HK-2 (cell line): ENCODE results near the gene TMTC2.

Source experiments
- DNase-seq: peaks from one replicate; pipeline ENCODE4 v3.0.0-alpha.2; 2018; ENCODE audit not compliant: unreplicated experiment

Gene TMTC2

DNA sequence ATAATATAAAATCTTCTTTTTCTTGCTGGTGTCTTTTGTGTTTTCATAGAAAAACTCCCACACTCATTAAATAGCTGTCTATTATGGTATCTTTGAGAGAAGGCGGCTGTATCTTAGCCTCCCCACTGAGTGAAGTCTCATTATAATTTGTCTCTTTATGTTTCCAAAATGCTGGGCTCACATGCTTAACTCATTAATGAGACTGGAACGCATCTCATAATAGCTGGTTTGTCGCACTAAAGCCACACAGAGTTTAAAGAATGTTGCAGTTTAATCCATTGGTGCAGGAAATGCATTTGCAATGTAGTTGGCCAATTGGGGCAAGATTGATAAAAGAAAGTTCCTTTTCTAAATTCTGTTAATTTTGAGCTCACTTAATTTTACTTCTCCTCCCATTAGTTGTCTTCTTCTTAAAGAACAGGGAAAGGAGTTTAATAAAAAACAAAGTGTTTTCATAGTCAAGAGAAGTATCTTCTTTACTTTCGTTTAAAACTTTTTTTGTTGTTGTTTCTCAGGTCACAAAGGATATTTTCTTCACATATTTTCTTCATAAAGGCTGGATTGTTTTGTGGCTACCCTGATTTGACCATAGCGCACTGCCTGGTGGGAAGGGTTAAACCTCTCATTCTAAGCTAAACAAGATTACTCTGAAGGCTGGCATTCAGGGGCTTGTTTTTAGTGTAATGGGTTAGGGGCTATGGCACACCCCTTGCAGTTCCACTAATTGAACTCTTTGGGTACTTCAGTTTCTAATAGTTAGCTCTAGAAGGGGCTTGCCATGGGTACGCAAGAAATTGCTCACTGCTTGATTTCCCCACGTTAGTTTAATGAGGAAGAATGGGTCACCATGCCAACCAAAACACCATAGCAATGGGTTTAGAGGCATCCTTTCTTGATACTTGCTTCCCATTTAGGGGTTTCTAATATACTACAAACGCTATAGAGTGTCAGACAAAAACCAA is 197.0 kb downstream of the TMTC2 start:
- no peak for DNase-seq

DNA sequence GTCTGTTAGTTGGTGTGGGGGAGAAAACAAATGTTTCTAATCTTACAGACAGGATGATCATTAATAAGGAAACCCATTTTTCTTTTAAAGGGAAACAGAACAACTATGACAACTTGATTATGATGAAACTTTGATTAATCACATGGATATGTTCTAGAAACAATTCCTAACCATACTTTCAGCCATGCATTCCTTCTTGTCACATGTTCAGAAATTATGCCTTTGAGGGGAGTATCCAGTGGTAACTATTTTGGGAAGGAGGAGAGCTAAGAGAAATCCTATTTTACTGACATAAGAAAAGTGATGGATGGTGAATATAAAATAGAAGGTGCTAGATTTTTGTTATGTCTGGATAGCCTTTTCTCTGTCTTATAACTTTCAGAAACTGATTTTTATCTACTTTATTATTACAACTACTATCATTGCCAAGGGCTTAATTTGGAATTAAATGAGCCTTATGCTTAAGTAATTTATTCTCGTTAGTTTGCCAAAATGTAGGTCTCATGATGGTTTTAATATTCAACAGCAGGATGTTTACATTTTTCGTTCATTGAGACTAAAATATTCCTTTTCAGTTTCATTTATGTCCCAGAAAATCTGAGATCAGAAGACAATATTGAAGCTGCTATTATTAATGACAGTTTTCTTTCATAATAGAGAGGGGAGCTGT is 200.1 kb downstream of the TMTC2 start:
- DNase-seq: no peak

DNA sequence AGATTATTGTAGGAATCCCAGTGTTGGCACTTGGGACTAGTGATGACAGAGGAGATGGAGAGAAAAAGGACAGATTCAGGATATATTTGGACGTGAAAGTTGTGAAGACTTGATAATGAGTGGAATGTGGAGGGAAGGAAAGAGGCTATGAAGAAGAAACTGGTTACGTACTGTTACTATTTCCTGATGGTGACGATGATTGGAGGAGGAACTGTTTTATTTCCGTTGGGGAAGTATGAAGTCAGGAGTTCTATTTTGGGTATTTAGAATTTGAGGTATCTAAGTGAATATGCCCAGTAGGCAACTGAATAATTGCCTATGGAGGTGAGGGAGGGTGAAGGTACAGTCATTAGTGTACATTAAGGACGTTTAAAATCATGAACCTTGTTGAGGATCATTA is 207.2 kb downstream of the TMTC2 start:
- DNase-seq: no peak

DNA sequence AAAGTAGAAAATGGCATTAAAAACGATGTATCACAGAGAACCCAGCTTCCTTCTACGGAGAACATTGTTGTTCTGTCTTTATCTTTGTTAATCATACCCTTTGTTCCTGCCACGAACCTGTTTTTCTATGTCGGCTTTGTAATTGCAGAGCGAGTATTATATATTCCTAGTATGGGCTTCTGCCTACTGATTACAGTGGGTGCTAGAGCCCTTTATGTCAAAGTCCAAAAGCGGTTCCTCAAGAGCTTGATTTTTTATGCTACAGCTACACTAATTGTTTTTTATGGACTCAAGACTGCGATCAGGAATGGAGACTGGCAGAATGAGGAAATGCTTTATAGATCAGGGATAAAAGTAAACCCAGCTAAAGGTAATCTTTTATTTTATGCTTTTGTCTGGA is 209.6 kb downstream of the TMTC2 start:
- no peak for DNase-seq

DNA sequence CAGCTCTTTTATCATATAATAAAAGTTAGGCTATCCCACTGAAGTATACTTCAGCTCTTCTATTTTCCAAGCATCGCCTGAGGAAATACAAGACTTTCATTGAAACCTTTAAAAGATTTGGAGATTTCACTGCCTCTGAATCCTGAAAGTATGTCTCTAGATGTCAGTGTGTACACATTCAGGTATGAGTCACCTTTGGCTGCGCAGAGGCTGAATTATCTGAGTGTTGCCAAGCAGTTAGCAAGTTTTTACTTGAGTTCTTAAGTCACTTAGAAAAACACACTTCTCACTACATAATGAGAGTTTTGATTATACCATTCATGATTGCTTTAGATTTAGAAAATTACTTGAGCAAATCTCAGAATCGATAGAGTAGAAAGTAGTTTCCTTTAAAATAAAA is 210.3 kb downstream of the TMTC2 start:
- DNase-seq: no peak

DNA sequence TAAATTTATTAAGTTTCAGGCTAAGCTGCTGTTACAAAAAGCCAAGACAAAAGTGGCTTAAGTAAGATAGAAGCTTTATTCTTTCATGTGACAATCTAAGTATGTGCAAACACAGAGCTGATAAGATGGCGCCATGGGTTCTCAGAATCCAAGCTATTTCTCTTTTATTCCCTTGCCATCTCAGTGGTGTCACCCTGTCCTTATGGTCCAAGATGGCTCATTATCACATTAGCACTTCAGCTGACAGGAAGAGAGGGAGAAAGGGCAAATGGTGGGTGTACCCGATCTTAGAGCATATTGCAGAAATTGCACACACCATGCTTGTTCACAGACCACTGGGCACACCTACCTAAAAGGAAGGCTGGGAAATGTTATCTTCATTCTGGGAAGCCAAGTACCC is 211.7 kb downstream of the TMTC2 start:
- no peak for DNase-seq

DNA sequence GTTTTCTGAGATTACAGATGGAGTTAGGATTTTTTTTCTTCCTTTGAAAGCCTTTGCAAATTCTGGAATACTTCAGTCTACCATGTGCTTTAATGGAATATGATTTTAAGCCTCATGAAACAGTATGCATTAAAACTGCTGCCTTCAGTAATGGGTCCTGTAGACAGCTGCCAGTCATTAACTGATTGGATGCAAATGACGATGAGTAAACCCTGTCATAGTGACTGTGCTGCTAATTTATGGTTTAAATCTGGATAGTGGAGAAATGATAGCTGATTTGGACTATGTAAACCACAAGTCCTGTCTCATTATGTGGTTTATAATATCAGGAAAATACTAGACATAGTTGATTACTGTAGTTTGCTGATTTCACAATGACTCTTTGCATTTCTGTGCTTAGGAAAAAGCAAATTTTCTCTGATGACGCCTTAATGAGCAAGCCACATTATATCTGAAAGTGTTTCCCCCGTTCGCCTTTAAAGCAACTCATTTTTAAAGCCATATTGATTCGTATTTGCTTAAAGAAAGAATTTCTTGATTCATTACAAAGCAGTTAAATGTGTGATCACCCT is 217.6 kb downstream of the TMTC2 start:
- DNase-seq: no peak

DNA sequence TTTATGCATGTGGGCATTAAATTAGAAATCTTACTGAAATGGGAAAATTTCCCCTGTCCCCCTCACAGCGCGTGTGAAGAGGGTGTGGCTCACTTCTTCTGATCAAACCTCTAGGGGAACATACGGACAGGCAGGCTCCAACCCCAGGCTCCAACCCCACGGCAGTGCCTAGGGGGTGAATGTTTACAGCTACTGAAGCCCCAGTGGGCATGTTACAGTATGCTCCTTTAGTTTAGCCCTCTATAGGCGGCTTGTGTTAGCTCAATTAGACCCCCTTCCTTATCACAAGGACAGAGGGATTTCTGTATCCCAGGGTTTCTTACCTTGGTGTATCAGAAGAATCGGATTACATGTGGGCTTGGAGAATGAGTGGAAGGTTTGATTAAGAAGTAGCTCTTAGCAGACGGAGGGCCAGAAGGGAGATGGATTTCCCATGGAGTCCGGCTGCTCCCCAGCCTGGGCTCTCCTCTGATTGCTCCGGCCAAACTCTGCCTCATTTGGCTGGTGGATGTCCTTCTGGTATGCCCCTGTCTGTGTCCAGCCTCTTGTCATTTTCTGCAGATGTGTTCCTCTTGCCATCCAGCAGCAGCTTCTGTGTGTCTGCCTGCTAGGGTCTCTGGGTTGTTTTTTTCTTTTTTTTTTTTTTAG is 223.7 kb downstream of the TMTC2 start:
- DNase-seq: no peak

DNA sequence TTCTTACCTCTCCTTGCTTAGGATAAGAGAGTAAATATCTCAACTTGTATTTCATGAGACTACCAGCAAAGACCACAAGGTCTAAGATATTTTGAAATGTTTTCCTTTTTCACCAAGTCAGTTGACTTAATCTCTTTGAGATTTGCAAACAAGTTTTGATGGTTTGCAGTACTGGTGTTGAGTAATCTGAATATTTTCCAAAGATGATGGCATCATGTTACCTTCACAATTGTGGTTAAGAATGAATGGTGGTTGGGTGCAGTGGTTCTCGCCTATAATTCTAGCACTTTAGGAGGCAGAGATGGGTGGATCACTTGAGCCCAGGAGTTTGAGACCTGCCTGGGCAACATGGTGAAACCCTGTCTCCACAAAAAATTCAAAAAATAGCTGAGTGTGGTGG is 225.7 kb downstream of the TMTC2 start:
- no peak for DNase-seq

DNA sequence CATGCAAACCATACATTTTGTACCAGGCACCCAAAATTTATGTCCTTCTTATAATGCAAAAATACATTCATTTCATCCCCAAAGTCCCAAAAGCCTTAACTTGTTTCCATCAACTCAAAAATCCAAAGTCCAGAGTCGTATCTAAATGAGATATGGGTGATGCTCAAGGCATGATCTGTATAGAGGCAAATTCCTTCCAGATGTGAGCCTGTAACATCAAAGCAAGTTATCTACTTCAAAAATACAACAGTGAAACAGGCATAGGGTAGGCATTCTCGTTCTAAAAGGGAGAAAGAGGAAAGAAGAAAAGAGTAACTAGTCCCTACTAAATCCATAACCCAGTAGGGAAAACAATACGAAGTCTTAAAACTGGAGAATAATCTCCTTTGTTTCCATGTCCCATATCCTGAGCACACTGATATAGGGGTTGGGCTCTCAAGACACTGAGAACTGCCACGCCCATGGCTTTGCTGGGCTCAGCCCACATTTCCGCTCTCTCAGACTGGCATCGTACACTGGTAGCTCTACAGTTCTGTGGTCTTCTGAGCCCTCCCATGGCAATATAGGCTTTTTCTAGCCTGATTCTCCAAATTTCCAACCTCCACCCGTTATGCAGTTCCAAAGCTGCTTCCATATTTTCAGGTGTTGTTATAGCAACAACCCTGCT is 232.8 kb downstream of the TMTC2 start:
- no peak for DNase-seq

DNA sequence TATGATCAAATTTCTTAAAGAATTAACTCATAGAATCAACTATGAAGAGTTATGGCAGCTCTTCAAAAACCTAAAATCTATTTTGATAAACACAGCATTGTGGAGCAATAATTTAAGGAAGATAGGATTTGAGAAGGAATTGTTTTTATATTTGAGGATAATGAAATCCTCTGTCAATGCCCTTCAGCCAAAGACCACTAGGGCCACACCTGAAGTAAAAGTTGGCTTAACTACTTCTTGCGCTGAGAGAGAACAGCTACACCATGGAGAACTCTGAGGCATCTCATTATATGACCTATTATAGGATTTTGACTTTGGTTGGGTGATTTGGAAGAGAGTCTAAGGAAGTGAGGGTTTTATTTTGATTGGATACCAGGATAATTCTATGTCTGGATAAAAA is 237.2 kb downstream of the TMTC2 start:
- DNase-seq: no peak

DNA sequence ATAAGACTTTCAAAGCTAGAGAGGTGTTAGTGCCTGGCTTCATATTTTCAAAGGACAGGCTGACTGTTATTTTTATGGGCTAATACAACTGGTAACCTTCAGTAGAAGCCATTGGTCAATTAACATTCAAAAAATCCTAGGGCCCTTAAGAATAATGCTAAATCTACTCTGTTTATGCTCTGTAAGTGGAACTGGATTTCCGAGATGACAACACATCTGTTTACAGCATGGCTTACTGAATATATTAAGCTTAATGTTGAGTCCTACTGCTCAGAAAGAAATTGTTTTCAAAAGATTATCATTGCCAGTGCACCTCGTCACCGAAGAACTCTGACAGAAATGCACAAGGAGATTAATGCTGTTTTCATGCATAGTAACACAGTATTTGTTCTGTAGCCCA is 239.9 kb downstream of the TMTC2 start:
- no peak for DNase-seq

DNA sequence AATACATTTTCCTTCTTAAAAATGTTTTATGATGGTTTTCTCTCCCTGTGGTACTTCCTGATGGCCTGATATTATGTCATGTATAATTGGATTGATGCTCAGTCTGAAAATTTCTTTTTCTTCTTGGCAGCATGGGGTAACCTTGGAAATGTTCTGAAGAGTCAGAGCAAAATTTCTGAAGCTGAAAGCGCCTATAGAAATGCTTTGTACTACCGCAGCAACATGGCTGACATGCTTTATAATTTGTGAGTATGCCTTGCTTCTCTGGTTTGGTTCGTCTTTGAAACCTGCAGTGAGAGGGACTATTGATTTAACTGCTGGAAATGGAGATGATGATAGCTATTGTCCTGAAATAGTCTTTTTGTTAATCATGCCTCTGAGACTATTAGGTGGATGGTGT is 243.6 kb downstream of the TMTC2 start:
- DNase-seq: no peak

DNA sequence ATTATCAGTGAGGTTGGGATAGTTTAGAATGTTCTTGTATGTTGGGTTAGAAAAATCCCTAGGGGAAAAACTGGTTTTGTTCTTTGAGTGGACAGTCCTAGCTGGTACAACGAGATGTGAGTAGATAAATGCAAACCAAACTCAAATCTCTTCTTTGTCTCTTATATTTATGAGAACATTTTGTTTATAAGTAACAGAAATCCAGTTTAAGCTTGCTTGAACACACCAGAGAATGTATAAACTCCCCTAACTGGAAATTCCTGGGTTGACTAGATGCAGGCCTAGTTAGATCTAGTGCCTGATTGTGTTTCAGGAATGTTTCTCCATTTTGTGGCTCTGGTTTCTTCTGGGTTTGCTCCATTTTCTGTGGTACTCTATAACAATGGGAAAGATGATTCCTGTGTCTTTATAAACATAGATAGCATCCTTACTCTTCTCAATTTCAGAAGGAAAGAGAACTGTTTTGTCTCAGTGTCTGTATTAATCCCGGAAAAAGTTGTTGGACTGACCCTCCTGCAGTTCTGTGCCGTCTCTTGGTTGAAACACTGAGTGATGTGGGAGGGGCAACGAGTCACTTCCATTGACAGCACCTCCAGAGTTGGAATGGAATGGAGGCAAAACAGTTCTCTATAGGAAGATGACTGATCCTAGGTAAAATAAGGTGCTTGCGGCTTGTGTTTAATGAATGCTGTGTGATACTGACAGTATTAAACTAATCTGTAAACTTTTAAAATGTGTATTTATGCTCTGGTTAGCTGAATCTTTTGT is 244.8 kb downstream of the TMTC2 start:
- no peak for DNase-seq

DNA sequence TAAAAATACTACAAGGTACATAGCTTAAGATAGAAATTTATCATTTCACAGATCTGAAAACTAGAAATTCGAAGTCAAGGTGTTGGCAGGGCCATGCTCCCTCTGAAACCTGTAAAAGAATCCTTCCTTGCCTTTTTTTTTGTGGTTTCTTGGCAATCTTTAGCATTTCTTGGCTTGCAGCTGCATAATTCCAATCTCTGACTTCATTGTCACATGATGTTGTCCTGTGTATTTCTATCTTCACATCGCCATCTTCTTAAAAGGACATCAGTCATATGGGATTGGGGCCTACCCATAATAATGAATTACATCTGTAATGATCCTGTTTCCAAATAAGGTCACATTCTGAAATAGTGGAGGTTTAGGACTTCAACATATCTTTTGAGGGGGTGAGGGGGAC is 250.4 kb downstream of the TMTC2 start:
- DNase-seq: no peak

DNA sequence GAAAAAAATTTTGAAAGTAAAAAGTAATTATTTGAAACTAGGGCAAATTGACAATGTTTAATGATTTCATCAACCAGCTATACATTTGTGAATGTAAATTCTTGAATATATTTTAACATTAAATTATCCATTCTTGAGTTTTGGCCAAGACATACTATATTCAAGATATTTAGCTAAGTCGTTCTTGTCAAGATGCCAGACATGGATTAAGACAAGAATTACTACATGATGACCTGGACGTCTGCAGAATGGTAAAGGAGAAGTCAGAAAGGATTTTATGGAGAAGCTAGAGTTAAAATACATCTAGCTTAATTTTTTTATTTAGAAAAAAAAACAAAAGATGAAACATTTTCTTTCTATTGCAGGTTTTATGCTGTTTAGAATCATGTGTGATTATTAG is 255.8 kb downstream of the TMTC2 start:
- no peak for DNase-seq

DNA sequence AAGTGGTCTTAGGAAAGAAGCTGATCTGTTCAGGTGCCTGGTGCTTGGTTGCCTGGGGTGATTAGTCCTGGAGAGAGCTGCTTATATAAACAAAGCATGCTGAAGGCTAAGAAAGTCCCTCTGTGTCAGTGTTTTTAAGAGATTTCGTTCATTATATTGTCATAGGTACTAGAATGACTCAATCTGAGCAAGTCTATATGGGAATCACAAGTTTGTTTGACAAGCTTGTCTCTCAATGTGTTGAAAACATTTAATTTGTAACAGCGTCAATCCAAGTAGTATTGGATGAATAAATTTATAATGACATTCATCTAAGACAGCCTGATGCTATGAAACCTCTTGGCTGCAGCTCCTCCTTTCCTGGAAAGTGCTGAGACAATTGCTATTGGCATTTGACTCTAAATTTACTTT is 256.3 kb downstream of the TMTC2 start:
- DNase-seq: no peak

DNA sequence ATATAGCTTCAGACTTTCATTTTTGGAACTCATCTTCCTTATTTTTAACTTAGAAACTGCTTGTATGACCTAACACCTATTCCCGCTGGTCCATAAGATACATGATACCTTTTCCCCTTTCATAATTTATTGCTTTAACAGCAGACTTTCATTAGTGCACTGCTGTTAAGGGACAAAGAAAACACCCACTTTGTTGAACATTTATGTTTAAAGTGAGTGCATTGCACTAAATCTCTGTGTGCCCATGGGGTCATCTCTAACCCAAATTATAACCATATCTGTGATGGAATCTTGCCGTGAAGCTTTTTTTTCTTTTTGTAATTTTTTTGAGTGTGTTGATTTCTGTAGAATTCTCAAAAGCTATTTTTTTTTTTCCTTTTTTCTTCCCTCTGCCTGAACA is 261.8 kb downstream of the TMTC2 start:
- DNase-seq: no peak

DNA sequence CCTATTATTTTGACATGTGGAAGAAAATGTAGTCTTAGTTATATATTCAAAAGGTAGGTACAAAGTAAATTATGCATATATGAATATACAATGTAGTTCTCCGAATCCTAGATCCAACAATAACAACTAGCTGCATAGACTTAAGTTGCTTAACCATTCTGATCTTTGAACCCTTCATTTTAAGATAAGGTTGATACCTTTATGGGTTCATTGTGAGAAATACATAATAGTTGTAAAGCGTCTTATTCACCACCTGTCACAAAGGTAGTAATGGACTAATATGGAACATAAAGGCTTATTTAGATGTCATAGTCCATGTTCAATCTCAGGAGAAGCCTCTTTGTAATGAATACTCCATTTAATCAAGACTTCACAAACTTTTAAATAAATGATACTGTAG is 263.6 kb downstream of the TMTC2 start:
- DNase-seq: no peak

DNA sequence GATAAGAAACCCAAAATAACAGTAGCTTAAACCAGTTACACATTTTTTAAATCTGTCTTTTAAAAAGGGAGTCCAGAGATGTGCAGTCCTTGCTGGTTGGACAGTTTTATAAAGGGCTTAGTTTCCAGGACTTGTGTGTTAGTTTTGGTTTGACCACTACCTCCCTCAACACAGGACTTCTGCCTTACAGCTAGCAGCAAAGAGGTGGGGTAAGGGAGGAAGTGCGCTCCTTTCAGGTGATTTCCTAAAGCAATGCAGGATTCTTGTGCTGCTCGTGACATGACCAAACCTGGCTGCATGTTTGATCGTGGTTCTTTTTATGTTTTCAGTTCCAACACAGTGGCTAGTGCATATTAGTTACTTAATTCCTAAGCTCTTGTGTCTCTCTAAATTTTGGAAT is 266.2 kb downstream of the TMTC2 start:
- no peak for DNase-seq

DNA sequence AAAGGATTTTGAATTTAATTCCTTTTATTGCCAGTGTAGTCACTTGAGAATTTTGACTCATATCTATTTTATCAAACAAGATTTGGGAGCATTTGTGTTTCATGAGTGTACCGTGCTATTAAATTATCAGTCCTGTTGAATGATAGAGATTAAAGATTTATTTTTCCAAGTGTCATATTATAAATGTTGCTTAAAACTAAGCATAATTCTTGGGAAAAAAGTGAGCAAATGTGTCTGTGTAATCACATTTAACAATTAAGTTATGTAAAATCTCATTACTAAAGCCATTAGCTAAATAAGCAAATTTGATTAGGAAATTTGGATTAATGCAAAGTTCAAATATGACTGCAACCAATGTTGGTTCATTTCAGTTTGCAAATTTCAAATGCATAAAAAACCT is 266.7 kb downstream of the TMTC2 start:
- no peak for DNase-seq
